Trophoblast cell (in vitro differentiated cells and primary cell): Measurements from ENCODE around the gene ITPKB.

Source experiments
- DNase-seq, 2 donors: peaks; one replicate each; pipeline ENCODE4 v3.0.0-alpha.2; 2016
- H2AFZ ChIP-seq: 2 replicates; pipeline ENCODE4 v1.6.1; 2013; ENCODE audit warnings: low read length, moderate library complexity, mild to moderate bottlenecking; ENCODE audit not compliant: insufficient read depth, poor library complexity
- H2AK5ac ChIP-seq: 2 replicates; pipeline ENCODE4 v1.6.1; 2013; ENCODE audit warnings: mild to moderate bottlenecking, low read length
- H2BK120ac ChIP-seq: 2 replicates; pipeline ENCODE4 v1.6.1; 2013; ENCODE audit warnings: low read length, mild to moderate bottlenecking, moderate library complexity; ENCODE audit not compliant: insufficient read depth, poor library complexity
- H2BK12ac ChIP-seq: 2 replicates; pipeline ENCODE4 v1.6.1; 2013; ENCODE audit warnings: mild to moderate bottlenecking, low read length, moderate library complexity
- H2BK5ac ChIP-seq: 2 replicates; pipeline ENCODE4 v1.6.1; 2013; ENCODE audit warnings: low read length, low read depth, moderate library complexity, mild to moderate bottlenecking; ENCODE audit not compliant: poor library complexity
- H3K14ac ChIP-seq: 2 replicates; pipeline ENCODE4 v1.6.1; 2013; ENCODE audit warnings: mild to moderate bottlenecking, low read length
- H3K18ac ChIP-seq: 2 replicates; pipeline ENCODE4 v1.6.1; 2013; ENCODE audit warnings: mild to moderate bottlenecking, low read length
- H3K23ac ChIP-seq: 2 replicates; pipeline ENCODE4 v1.6.1; 2013; ENCODE audit warnings: low read length
- H3K27ac ChIP-seq: 2 replicates; pipeline ENCODE4 v1.5.1; 2013; ENCODE audit warnings: low read depth, mild to moderate bottlenecking, inconsistent platforms, low read length, moderate library complexity
- H3K27me3 ChIP-seq: 2 replicates; pipeline ENCODE4 v1.6.1; 2013; ENCODE audit warnings: inconsistent platforms, mild to moderate bottlenecking, low read length, moderate library complexity; ENCODE audit not compliant: insufficient read depth
- H3K36me3 ChIP-seq, 2 experiments: 1 replicate in 1 of 2; 2 replicates in 1 of 2; pipeline ENCODE4 v1.6.1; 2013; ENCODE audit warnings: low read length in 2 of 2, mild to moderate bottlenecking in 2 of 2, moderate library complexity in 1 of 2; ENCODE audit not compliant: insufficient read depth in 2 of 2, control insufficient read depth in 1 of 2
- H3K4ac ChIP-seq: 2 replicates; pipeline ENCODE4 v1.6.1; 2013; ENCODE audit warnings: low read depth, mild to moderate bottlenecking, low read length, moderate library complexity
- H3K4me1 ChIP-seq, 2 experiments: 1 replicate in 1 of 2; 2 replicates in 1 of 2; pipeline ENCODE4 v1.6.1; 2013; ENCODE audit warnings: low read length in 2 of 2, mild to moderate bottlenecking in 2 of 2, moderate library complexity in 1 of 2; ENCODE audit not compliant: insufficient read depth in 2 of 2, control insufficient read depth in 1 of 2
- H3K4me2 ChIP-seq: 2 replicates; pipeline ENCODE4 v1.6.1; 2013; ENCODE audit warnings: inconsistent platforms, mild to moderate bottlenecking, low read length, moderate library complexity
- H3K4me3 ChIP-seq: 2 replicates; pipeline ENCODE4 v1.5.1; 2013; ENCODE audit warnings: mild to moderate bottlenecking, low read depth, low read length, inconsistent platforms
- H3K79me1 ChIP-seq: one replicate; pipeline ENCODE4 v1.6.1; 2013; ENCODE audit warnings: low read length
- H3K79me2 ChIP-seq: 2 replicates; pipeline ENCODE4 v1.6.1; 2013; ENCODE audit warnings: low read length, mild to moderate bottlenecking; ENCODE audit not compliant: control insufficient read depth, insufficient read depth, poor library complexity
- H3K9ac ChIP-seq: 2 replicates; pipeline ENCODE4 v1.6.1; 2013; ENCODE audit warnings: mild to moderate bottlenecking, low read length
- H3K9me3 ChIP-seq: 2 replicates; pipeline ENCODE4 v1.6.1; 2013; ENCODE audit warnings: low read depth, mild to moderate bottlenecking, control low read depth, inconsistent platforms, low read length; ENCODE audit not compliant: insufficient read depth
- H4K12ac ChIP-seq: 2 replicates; pipeline ENCODE4 v1.6.1; 2013; ENCODE audit warnings: low read depth, mild to moderate bottlenecking, low read length, moderate library complexity
- H4K8ac ChIP-seq: 2 replicates; pipeline ENCODE4 v1.6.1; 2013; ENCODE audit warnings: low read depth, mild to moderate bottlenecking, low read length, moderate library complexity
- H4K91ac ChIP-seq: one replicate; pipeline ENCODE4 v1.6.1; 2013; ENCODE audit warnings: low read depth, mild to moderate bottlenecking, low read length, moderate library complexity
- WGBS: extraction: QIAGEN DNeasy Blood & Tissue Kit; methylation state at CpG from one replicate; pipeline ENCODE4 v1.1.7; 2013; ENCODE audit warnings: missing lambda C conversion rate; ENCODE audit not compliant: insufficient read length, insufficient coverage; ENCODE audit errors: extremely low coverage; 5-methylcytosine and 5-hydroxymethylcytosine counted together

ITPKB gene

DNA sequence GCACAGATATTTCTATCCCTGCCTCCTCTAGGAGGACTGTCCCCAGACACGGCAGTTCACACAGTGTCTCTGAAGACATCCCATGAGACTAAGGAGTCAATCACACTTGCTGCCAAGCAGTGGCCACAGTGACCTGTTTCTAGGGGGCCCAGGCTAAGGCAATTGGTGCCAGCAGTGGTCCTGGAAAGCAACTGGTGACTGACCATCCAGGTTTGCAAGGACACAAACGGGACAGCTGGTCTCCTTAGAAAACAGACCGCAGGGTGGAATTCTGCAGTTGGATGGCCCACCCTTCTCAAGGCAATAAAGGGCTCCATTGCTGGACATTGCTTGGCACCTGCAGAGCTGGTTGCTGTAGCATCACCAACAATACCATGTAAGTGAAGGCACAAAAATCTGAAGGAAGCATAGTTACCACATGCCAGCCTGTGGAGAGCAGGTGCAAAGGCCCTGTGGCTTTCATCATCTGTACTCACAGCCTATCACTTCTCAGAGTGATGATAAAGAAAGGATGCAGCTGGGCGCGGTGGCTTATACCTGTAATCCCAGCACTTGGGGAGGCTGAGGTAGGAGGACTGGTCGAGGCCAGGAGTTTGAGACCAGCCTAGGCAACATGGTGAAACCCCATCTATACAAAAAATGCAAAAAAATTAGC lies 109.1 kb downstream of the ITPKB start:
- H3K27ac ChIP-seq = no peak overlapping the region
- no CpG with 5 or more reads among the region's 6 CpGs for WGBS

DNA sequence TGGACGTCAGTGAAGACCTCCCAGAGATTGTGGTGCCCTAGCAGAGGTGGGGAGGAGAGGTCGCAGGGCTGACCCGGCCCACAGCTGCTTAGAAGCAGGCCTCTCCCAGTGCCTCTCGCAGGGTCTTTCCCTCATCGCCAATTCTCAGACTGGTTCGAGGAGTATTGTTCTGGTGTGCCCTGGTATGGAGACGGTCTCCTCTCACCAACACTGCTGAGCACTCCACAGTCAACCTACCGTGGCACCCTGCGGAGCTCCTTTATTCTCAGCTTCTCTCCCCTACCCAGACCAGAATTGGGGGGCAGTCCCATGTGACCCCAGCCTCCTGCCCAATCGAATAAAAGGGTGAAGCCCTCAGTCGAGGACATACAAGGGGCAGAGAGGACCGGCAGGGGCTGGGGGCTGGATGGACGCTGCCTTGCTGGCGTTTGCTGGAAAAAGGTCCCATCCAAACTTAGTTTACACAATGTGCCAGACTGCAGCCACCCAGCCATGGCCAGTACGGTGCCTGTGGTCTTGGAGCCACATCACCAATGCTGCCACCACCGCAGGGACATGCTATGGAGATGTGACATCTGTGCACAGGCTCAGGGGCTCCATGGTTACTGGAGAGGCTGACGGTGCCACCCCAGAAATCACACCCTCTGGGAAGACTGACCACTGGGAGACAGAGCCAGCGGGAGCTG lies 109.7 kb downstream of the ITPKB start:
- no CpG with 5 or more reads among the region's 18 CpGs for WGBS
- no peak overlapping the region for H3K4me2 ChIP-seq
- no peaks in the 10 kb centered on the region for H3K79me2 ChIP-seq
- H2BK120ac ChIP-seq = no peak overlapping the region
- no peak for DNase-seq
- no peak overlapping the region for H2BK5ac ChIP-seq
- no peak overlapping the region for H4K12ac ChIP-seq
- no peak overlapping the region for H3K4ac ChIP-seq
- no peak overlapping the region for H3K4me3 ChIP-seq
- no peak overlapping the region for H3K23ac ChIP-seq
- H3K36me3 ChIP-seq = no peaks in the 10 kb centered on the region
- H2BK12ac ChIP-seq = no peak overlapping the region
- H3K9me3 ChIP-seq = no peaks in the 10 kb centered on the region
- no peaks in the 10 kb centered on the region for H3K27me3 ChIP-seq
- H2AFZ ChIP-seq = no peak overlapping the region
- H3K4me1 ChIP-seq = no peaks in the 10 kb centered on the region
- H2AK5ac ChIP-seq = no peak overlapping the region
- no peak overlapping the region for H3K18ac ChIP-seq
- no peak overlapping the region for H4K8ac ChIP-seq
- no peak overlapping the region for H3K14ac ChIP-seq
- no peak overlapping the region for H3K27ac ChIP-seq
- no peak overlapping the region for H3K9ac ChIP-seq
- H4K91ac ChIP-seq = no peak overlapping the region
- H3K79me1 ChIP-seq = no peaks in the 10 kb centered on the region

More for the DNA sequence above, 109.1 kb downstream of the ITPKB start:
- Histone ChIP-seq H3K4me3 (no peak overlapping the region), H3K79me2 (no peaks in the 10 kb centered on the region), H4K8ac (no peak overlapping the region), H3K36me3 (no peaks in the 10 kb centered on the region), H3K9ac (no peak overlapping the region), H3K79me1 (no peaks in the 10 kb centered on the region), H3K14ac (no peak overlapping the region), H3K4ac (no peak overlapping the region), H3K23ac (no peak overlapping the region), H4K12ac (no peak overlapping the region), H2AK5ac (no peak overlapping the region), H3K9me3 (no peaks in the 10 kb centered on the region), H4K91ac (no peak overlapping the region), H3K4me1 (no peaks in the 10 kb centered on the region), H3K27me3 (no peaks in the 10 kb centered on the region), H3K4me2 (no peak overlapping the region), H2BK5ac (no peak overlapping the region), H2BK120ac (no peak overlapping the region), H2AFZ (no peak overlapping the region), H3K18ac (no peak overlapping the region), H2BK12ac (no peak overlapping the region)
- DNase-seq = no peak

DNA sequence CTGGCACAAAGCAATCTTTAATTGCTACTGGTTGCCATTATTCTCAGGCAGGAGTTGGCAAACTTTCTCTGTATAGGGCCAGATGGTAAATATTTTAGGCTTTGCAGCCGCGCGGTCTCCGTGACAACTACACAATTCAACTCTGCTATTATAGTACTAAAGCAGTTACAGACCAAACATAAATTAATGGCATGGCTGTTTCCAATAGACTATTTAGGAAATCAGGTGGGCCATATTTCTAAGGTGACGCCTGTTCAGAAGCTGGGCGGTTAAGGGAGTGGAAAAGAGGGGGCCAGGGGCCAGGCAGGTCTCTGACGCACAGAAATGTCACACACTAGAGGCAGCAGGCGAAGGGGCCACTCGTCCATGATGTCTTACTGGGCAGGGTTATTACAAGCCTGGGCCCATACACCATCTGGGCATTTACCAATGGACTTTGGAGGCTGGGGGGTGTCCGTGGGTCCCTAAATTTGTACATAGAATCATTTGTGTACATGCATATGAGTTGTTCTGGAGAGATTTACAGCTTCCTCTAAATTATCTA lies 110.4 kb downstream of the ITPKB start:
- DNase-seq = no peak
- H4K91ac ChIP-seq = no peak overlapping the region
- H3K79me2 ChIP-seq = no peaks in the 10 kb centered on the region
- no peak overlapping the region for H3K27ac ChIP-seq
- H3K4me3 ChIP-seq = no peak overlapping the region
- no peak overlapping the region for H4K8ac ChIP-seq
- no peak overlapping the region for H2BK5ac ChIP-seq
- no peak overlapping the region for H2AFZ ChIP-seq
- no peak overlapping the region for H3K18ac ChIP-seq
- H3K4ac ChIP-seq = no peak overlapping the region
- H3K23ac ChIP-seq = no peak overlapping the region
- no CpG with 5 or more reads among the region's 10 CpGs for WGBS
- no peaks in the 10 kb centered on the region for H3K79me1 ChIP-seq
- no peak overlapping the region for H2AK5ac ChIP-seq
- no peak overlapping the region for H2BK12ac ChIP-seq
- H3K14ac ChIP-seq = no peak overlapping the region
- no peak overlapping the region for H2BK120ac ChIP-seq
- H3K4me2 ChIP-seq = no peak overlapping the region
- no peaks in the 10 kb centered on the region for H3K9me3 ChIP-seq
- no peaks in the 10 kb centered on the region for H3K4me1 ChIP-seq
- H3K9ac ChIP-seq = no peak overlapping the region
- no peaks in the 10 kb centered on the region for H3K27me3 ChIP-seq
- H3K36me3 ChIP-seq = no peaks in the 10 kb centered on the region
- H4K12ac ChIP-seq = no peak overlapping the region

DNA sequence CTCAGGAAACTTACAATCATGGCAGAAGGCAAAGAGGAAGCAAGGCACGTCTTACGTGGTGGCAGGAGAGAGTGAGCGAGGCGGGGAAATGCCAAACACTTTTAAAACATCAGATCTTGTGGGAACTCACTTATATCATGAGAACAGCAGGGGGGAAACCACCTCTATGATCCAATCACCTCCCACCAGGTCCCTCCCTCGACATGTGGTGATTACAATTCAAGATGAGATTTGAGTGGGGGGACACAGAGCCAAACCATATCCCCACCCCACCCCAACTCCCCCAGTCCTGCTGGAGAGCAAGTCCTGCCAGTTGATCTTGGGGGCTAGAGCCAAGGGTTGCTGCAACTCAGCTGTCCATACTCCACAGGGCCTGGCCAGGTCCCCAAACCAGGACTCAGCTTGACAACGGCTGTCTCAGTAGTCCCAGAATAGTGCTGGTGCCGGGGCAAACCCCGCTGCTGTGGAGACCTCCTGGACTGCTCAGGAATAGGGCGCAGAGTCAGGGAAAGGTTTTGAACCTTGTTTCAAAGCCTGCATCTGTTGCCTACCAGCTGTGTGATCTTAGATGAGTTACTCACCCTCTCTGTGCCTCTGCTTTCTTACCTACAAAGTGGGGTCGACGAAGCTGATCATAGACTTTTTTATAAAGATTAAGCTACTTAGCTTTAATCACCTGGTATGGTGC lies 111.0 kb downstream of the ITPKB start:
- Histone ChIP-seq H4K91ac (no peak overlapping the region), H3K36me3 (no peaks in the 10 kb centered on the region), H3K4me1 (no peaks in the 10 kb centered on the region), H2BK5ac (no peak overlapping the region), H4K12ac (no peak overlapping the region), H3K27me3 (no peaks in the 10 kb centered on the region), H2BK120ac (no peak overlapping the region), H3K14ac (no peak overlapping the region), H3K4me3 (no peak overlapping the region), H3K79me2 (no peaks in the 10 kb centered on the region), H2AFZ (no peak overlapping the region), H3K18ac (no peak overlapping the region), H3K9me3 (no peaks in the 10 kb centered on the region), H3K4me2 (no peak overlapping the region), H4K8ac (no peak overlapping the region), H3K4ac (no peak overlapping the region), H3K79me1 (no peaks in the 10 kb centered on the region), H2AK5ac (no peak overlapping the region), H3K27ac (no peak overlapping the region), H3K23ac (no peak overlapping the region), H3K9ac (no peak overlapping the region), H2BK12ac (no peak overlapping the region)
- no CpG with 5 or more reads among the region's 11 CpGs for WGBS
- DNase-seq = no peak
